GM12878 (cell line): ENCODE data around the gene ICA1. TPM values are rescaled to one million over a fixed set of nuclear protein-coding genes. Genes with fewer than 3 reads are reported as not detected.

Source experiments
- ATAC-seq: fragments of 200-7000 bp; cut with Tn5 transposase; 3 replicates; pipeline ENCODE4 v1.9.1; 2020; ENCODE audit warnings: mild to moderate bottlenecking, moderate library complexity
- BruUV-seq: library from RNA; stranded (reverse); fragments of 400-500 nt; replicated peaks from 2 replicates; lab custom pipeline; 2021; lab: Mats Ljungman, UMichigan
- CTCF ChIA-PET: fragments of 300-600 bp; sonication (Branson Sonifier 250); formaldehyde crosslinking; extraction: SDS; loops from one replicate; lab custom pipeline; 2021; ENCODE audit warnings: inconsistent platforms; lab: Yijun Ruan, JAX
- POLR2A ChIA-PET: fragments of 350-600 bp; formaldehyde crosslinking; extraction: SDS; loops from one replicate; lab custom pipeline; 2021; ENCODE audit warnings: inconsistent platforms; lab: Charles Lee
- RAD21 ChIA-PET: fragments of 300-600 bp; sonication (Branson Sonifier 250); formaldehyde crosslinking; loops from one replicate; lab custom pipeline; 2023; ENCODE audit warnings: antibody characterized with exemption; ENCODE audit not compliant: unreplicated experiment; lab: Charles Lee
- SMC1A ChIA-PET: fragments of 300-600 bp; sonication (Branson Sonifier 250); formaldehyde crosslinking; loops from one replicate; lab custom pipeline; 2023; ENCODE audit not compliant: unreplicated experiment, uncharacterized antibody; lab: Charles Lee
- DNase-seq: peaks from one replicate; pipeline ENCODE4 v3.0.0-alpha.2; 2011; ENCODE audit warnings: low read depth, low spot score
- FAIRE-seq: peaks from 3 replicates; lab custom pipeline; 2011; peaks lifted over from hg19 to GRCh38; lab: Jason Lieb, UNC
- H2AFZ ChIP-seq: 2 replicates; pipeline ENCODE4 v1.6.0; 2011; ENCODE audit warnings: low read depth, low read length, control low read depth; ENCODE audit not compliant: control insufficient read depth
- H3K27ac ChIP-seq: 2 replicates; pipeline ENCODE4 v1.5.1; 2011; ENCODE audit warnings: control low read depth; ENCODE audit not compliant: control insufficient read depth, insufficient read depth
- H3K27me3 ChIP-seq, 2 experiments: replicated peaks in 1 of 2; 2 replicates each; pipeline versions ENCODE4 v1.6.0 to v1.6.1; 2011; ENCODE audit warnings: low read length in 1 of 2; ENCODE audit not compliant: control insufficient read depth in 2 of 2, insufficient read depth in 2 of 2
- H3K36me3 ChIP-seq, 2 experiments: 2 replicates each; pipeline ENCODE4 v1.5.1; 2011; ENCODE audit warnings: low read length in 1 of 2; ENCODE audit not compliant: control insufficient read depth in 2 of 2, insufficient read depth in 2 of 2
- H3K4me1 ChIP-seq: 2 replicates; pipeline ENCODE4 v1.6.1; 2011; ENCODE audit warnings: mild to moderate bottlenecking, low read length, moderate library complexity, mixed read lengths; ENCODE audit not compliant: control insufficient read depth, insufficient read depth
- H3K4me2 ChIP-seq: 2 replicates; pipeline ENCODE4 v1.6.0; 2011; ENCODE audit warnings: control low read depth; ENCODE audit not compliant: control insufficient read depth, insufficient read depth
- H3K4me3 ChIP-seq: fragments of 200-600 bp; sonication (generic); 2 replicates; pipeline ENCODE4 v1.5.1; 2016
- H3K79me2 ChIP-seq: 2 replicates; pipeline ENCODE4 v1.6.0; 2011; ENCODE audit warnings: low read length; ENCODE audit not compliant: control insufficient read depth, insufficient read depth
- H3K9ac ChIP-seq: 2 replicates; pipeline ENCODE4 v1.8.0; 2011; ENCODE audit warnings: low read length, control low read depth, mixed read lengths; ENCODE audit not compliant: control insufficient read depth, insufficient read depth
- H3K9me3 ChIP-seq: replicated peaks from 3 replicates; pipeline ENCODE4 v1.5.1; 2011; ENCODE audit warnings: mild to moderate bottlenecking, low read length; ENCODE audit not compliant: control insufficient read depth, insufficient read depth
- H4K20me1 ChIP-seq: 2 replicates; pipeline ENCODE4 v1.6.0; 2011; ENCODE audit not compliant: control insufficient read depth, insufficient read depth
- CBX3 ChIP-seq: fragments of 200-600 bp; sonication (generic); IDR thresholded peaks from 2 replicates; pipeline ENCODE4 v1.6.1; 2016; ENCODE audit warnings: low read depth, borderline replicate concordance
- CHD1 ChIP-seq: IDR thresholded peaks from 2 replicates; pipeline ENCODE4 v1.6.1; 2012; ENCODE audit warnings: low read depth, low read length, improper control_type of control experiment
- CREB1 ChIP-seq: IDR thresholded peaks from 2 replicates; pipeline ENCODE4 v1.6.1; 2012; ENCODE audit warnings: low read depth, mild to moderate bottlenecking, inconsistent platforms
- E2F8 ChIP-seq: fragments of 450-650 bp; IDR thresholded peaks from 2 replicates; pipeline ENCODE4 v1.6.1; 2018; ENCODE audit warnings: mild to moderate bottlenecking, low read depth, moderate library complexity; ENCODE audit not compliant: partially characterized antibody
- EED ChIP-seq: sonication (generic); IDR thresholded peaks from 2 replicates; pipeline ENCODE4 v1.6.1; 2016; ENCODE audit warnings: antibody characterized with exemption, low read depth
- HDAC6 ChIP-seq: fragments of 200-600 bp; sonication (generic); IDR thresholded peaks from one replicate; pipeline ENCODE4 v1.8.0; 2017; ENCODE audit warnings: antibody characterized with exemption; ENCODE audit not compliant: unreplicated experiment
- IRF3 ChIP-seq: fragments of 450-650 bp; IDR thresholded peaks from 2 replicates; pipeline ENCODE4 v1.6.1; 2014; ENCODE audit warnings: mild to moderate bottlenecking
- JUND ChIP-seq: IDR thresholded peaks from 2 replicates; pipeline ENCODE4 v1.6.1; 2012; ENCODE audit warnings: low read depth, mild to moderate bottlenecking, low read length, improper control_type of control experiment, moderate library complexity
- MAX ChIP-seq: IDR thresholded peaks from 2 replicates; pipeline ENCODE4 v1.6.1; 2012; ENCODE audit warnings: low read depth, low read length, improper control_type of control experiment
- NKRF ChIP-seq: fragments of 450-650 bp; conservative IDR thresholded peaks from 2 replicates; pipeline ENCODE4 v1.6.1; 2017; ENCODE audit warnings: mild to moderate bottlenecking, moderate library complexity
- PAX8 ChIP-seq: fragments of 450-650 bp; IDR thresholded peaks from 2 replicates; pipeline ENCODE4 v1.6.1; 2017; ENCODE audit warnings: mild to moderate bottlenecking, moderate library complexity
- SMC3 ChIP-seq: IDR thresholded peaks from 2 replicates; pipeline ENCODE4 v1.6.1; 2011; ENCODE audit warnings: low read length, improper control_type of control experiment, borderline replicate concordance
- ZNF384 ChIP-seq: IDR thresholded peaks from 2 replicates; pipeline ENCODE4 v1.6.1; 2012; ENCODE audit warnings: low read depth, mild to moderate bottlenecking, low read length, improper control_type of control experiment, borderline replicate concordance
- WGBS: methylation state at CpG from one replicate; pipeline ENCODE4 v1.1.6; 2016; ENCODE audit warnings: low lambda C conversion rate; ENCODE audit not compliant: insufficient replicate concordance, insufficient coverage; ENCODE audit errors: missing lambda C conversion rate; 5-methylcytosine and 5-hydroxymethylcytosine counted together
- in situ Hi-C: fragments of 300-500 bp; cut with MboI; formaldehyde crosslinking; loops from 9 replicates; pipeline ENCODE4 v1.14.3; 2018; ENCODE audit warnings: mixed read lengths
- intact Hi-C: fragments of 100-400 bp; cut with micrococcal nuclease; formaldehyde crosslinking; loops from one replicate; pipeline ENCODE4 v1.14.2; 2022; ENCODE audit not compliant: unreplicated experiment
- polyA plus RNA-seq, 11 experiments: library from polyadenylated mRNA; depleted of rRNA in 4 of 11; unstranded in 6 of 11; stranded (reverse) in 5 of 11; fragments of >200 nt; fragmentation: Nextera tagmentation in 4 of 11; fragmentation: Illumina TruSeq in 1 of 11; extraction: Ambion mirVana in 4 of 11; extraction: Trizol in 1 of 11; gene quantifications; 1 replicate in 1 of 11; 2 replicates in 10 of 11; pipeline versions ENCODE4 v1.2.1 to v1.2.3, GENCODE V29; 2011 to 2016; ENCODE audit warnings: inconsistent platforms in 2 of 11, missing spikeins in 2 of 11, low read depth in 1 of 11
- total RNA-seq, 4 experiments: library from RNA; depleted of rRNA in 3 of 4; stranded (reverse); fragments of >200 nt in 3 of 4; fragmentation: Illumina TruSeq in 1 of 4; extraction: Trizol in 1 of 4; gene quantifications; 2 replicates each; pipeline versions ENCODE4 v1.2.1 to v1.2.3, GENCODE V29; 2013 to 2021

Gene ICA1
- total and polyA plus RNA-seq, 10 of the 15 experiments (the other 5 are each of a cell fraction or from before 2014, with no cell fraction given) = 1.3 to 35.1 (median 3.3) TPM

- no peak for FAIRE-seq
- H3K9ac ChIP-seq = no peak overlapping the region
- no peak overlapping the region for H3K4me2 ChIP-seq
- no peak overlapping the region for H3K27ac ChIP-seq
- no TSS peak for BruUV-seq
- no peak for ATAC-seq
- POLR2A ChIA-PET = no interaction called here
- in situ Hi-C loops = no loop called here
- H3K9me3 ChIP-seq = no peaks in the 10 kb centered on the region
- RAD21 ChIA-PET = no interaction called here
- no peak overlapping the region for H3K4me3 ChIP-seq
- TF ChIP-seq IRF3 (no peak), E2F8 (no peak), NKRF (no peak), EED (no peak), JUND (no peak), MAX (no peak), SMC3 (no peak), HDAC6 (no peak), PAX8 (no peak), CBX3 (no peak), CREB1 (no peak), ZNF384 (no peak), CHD1 (no peak)
- 15% methylated on average over 2 of the region's 2 CpGs for WGBS
- CTCF ChIA-PET = no interaction called here
- peaks cover 0 to 1% of the 10 kb centered on the region in 2 experiments; a peak in 2 of 4 replicates for H3K27me3 ChIP-seq
- H3K36me3 ChIP-seq = no peaks in the 10 kb centered on the region
- intact Hi-C loops = no loop called here
- H3K4me1 ChIP-seq = no peaks in the 10 kb centered on the region
- DNase-seq = no peak
- H2AFZ ChIP-seq = no peak overlapping the region
- H3K79me2 ChIP-seq = no peaks in the 10 kb centered on the region
- H4K20me1 ChIP-seq = no peaks in the 10 kb centered on the region
- SMC1A ChIA-PET = no interaction called here
Measured at GRCh38 chr7:8282871-8283270, 20.9 kb upstream of the ICA1 start.
